GM23248 (cell line): ENCODE data around the gene IL1RAPL1.

Experiments
- EZH2 ChIP-seq: fragments of 200-600 bp; sonication (generic); IDR thresholded peaks from 2 replicates; pipeline ENCODE4 v1.6.1; 2018; ENCODE audit warnings: antibody characterized with exemption, mild to moderate bottlenecking; ENCODE audit not compliant: insufficient read depth, poor library complexity, severe bottlenecking
- EZH2phosphoT487 ChIP-seq: fragments of 200-600 bp; sonication (generic); IDR thresholded peaks from 2 replicates; pipeline ENCODE4 v1.6.1; 2018; ENCODE audit warnings: antibody characterized with exemption, moderate library complexity, mild to moderate bottlenecking, low read depth; ENCODE audit not compliant: insufficient read depth

DNA sequence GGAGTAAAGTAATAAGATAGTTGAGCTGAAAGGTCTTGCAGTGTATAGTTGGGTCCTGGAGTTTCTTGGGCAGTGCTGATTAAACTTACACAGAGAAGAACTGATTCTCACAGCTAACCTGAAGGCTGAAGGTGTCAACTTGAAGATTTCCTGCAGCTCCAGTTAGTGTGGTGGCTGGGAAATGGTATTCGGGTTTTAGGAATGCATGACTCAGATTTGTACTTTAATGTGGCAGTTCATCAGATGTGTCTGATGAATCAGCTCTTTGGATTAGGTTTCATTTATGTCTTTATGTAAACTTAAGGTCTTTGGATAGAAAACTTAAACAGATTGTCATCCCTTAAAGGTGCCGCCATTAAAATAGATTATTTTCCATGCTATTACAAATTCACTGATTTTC lies 200.0 kb downstream of the IL1RAPL1 start:
- TF ChIP-seq EZH2phosphoT487 (no peak), EZH2 (no peak)
